ENCODE measurements around the gene DPP6.

DPP6 gene

GRCh38 chr7:154451480-154452457 is 399.6 kb downstream of the DPP6 start:
- DNase-seq (ENCODE audit: low spot score): peak; percentile 66

GRCh38 chr7:154463794-154464193 is 411.6 kb downstream of the DPP6 start:
- DNase-seq (ENCODE audit: low spot score): no peak

DNA sequence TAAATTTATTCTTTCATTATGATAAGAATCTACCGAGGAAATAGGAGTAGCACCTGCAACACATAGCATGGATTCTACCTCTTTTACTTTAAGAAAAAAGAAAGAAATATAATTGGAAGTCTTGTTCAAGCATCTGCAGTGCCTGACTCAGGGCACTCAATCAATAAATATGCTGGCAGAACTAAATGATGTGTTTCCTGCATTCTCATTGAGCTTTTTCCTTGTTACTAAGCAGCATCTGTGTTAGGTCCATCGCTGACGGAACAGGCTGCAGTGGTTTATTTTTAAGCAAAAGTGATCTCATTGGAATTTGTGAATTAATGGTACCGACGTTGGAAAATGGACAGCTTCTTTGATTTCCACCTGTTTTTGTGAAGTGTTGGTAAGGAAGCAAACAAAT is 417.5 kb downstream of the DPP6 start:
- no peak for DNase-seq (ENCODE audit: low spot score)

GRCh38 chr7:154472343-154472742 is 420.1 kb downstream of the DPP6 start:
- no peak for DNase-seq (ENCODE audit: low spot score)

DNA sequence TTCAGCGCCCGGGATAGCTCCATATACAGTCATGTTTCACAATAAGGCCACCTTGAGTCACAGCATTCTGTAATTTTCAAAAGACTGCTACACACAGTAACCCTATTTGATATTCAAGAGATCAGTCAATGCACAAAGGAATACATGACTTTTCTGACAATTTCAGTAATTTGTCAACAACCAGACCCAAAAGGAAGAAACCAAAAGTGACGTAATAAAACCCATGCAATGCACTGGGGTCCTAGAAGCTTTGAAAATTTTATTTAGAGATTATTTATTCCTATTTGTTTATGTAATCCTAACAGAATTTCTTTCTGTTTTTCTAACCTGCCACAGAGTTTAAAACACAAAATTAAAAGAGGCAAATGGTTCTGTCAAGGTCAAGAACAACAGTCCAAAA is 421.2 kb downstream of the DPP6 start:
- DNase-seq (ENCODE audit: low spot score): no peak

GRCh38 chr7:154474903-154475520 is 422.8 kb downstream of the DPP6 start:
- DNase-seq (ENCODE audit: low spot score): no peak

GRCh38 chr7:154475864-154476263 is 423.7 kb downstream of the DPP6 start:
- no peak for DNase-seq (ENCODE audit: low spot score)

- DNase-seq (ENCODE audit: low spot score): no peak
These were observed 428.6 kb downstream of the DPP6 start for GRCh38 chr7:154480817-154481216.

GRCh38 chr7:154482863-154483262 is 430.7 kb downstream of the DPP6 start:
- no peak for DNase-seq (ENCODE audit: low spot score)

GRCh38 chr7:154484406-154484805 is 432.2 kb downstream of the DPP6 start:
- peak; percentile 56 for DNase-seq (ENCODE audit: low spot score)

- no peak for DNase-seq (ENCODE audit: low spot score)
These were observed 432.7 kb downstream of the DPP6 start for GRCh38 chr7:154484943-154485342.

DNA sequence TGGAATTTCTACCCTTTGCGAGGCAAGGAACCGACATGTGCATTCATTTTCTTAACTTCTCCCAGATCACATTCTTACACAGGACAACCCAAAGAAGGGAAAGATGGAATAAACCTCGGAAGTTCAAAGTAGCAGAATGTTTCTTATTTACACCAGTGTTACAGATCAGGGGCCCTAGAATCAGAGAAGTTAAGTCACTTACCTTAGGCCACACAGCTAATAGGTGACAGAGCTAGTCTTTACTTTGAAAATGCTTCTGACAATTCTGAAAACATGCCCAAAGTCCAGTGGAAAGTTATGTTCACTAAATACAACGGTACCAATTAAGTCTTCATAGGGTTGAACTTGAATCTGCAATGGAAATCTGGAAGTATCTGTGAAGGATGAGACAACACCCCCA is 437.7 kb downstream of the DPP6 start:
- DNase-seq (ENCODE audit: low spot score): no peak

DNA sequence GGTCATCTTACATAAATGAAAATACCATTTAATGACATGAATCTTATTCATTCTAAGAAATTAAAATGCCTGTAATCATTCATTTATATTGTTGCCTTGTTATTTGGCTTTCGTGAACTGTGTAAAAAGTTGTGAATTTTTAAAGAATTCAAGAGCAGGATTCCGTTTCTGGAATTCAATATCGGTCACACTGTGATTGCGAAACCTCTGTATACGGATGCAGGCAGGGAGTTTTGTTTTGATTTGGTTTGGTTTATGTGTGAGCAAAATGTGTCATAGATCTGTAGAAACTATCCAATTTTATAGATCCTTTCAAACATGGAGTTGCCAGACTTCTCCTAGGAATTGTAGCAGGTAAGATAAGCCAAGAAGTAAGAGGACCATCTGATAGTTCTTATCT is 441.4 kb downstream of the DPP6 start:
- DNase-seq (ENCODE audit: low spot score): no peak

DNA sequence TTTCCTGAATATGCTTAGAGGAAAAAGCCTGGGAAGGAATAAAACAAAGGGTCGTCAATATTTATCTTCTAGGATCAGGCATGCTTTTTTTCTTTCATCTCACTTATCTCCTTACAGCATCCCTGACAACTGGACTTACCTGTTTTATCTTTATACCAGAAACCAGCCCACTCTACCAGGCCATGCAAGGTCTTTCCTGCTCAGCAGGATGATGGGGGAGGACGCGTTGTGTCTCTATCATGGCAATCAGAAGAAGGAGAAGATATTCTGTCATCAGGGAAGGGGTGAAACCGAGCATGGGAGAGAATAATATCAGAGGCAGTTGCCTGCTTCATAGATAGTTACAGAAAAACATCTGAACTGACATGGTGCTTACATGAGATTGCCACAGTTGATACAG is 445.6 kb downstream of the DPP6 start:
- no peak for DNase-seq (ENCODE audit: low spot score)

DNA sequence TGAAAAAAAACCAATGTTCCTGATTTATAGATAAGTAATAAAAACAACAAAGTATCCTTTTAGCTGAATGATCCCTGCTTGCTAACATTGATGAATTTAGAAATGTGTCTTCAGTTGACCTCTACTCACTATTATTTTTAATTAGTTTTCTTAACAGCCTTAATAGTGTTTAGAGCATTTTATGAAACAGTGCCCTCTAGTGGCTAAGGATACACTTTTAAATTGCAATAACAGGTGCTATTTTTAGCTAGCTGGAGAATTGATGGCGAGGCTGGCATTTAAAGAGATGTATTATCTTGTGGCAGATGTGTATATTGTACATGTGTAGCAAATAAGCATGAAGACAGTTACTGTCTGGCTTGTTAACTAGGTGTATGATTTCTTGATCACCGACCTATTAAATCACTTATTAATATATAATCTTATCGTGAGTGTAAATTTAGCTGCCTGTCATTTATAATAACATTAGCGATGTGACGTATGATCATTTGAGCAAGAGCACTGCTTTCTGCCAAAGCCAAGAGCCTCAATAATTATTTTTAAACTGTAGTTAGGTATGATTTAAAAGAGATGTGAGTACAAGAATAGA is 451.9 kb downstream of the DPP6 start:
- DNase-seq (ENCODE audit: low spot score): no peak

DNA sequence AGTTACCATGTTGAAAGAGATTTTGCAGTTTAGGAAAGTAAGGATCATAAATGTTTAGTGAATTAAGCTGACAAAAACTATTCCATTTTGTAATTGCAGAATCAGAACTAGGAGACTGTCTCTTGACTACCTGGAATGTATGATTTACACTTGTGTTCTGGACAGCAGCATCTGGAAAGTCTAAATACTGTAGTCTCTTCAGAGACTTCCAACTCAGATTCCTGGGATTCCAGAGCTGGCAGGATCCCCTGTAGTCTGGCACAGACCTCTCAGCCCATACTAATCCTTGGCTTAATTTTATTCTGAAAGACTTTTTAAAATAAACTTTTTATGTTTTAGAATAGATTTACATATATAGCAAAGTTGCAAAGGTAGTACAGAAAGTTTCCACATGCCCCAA is 452.7 kb downstream of the DPP6 start:
- DNase-seq (ENCODE audit: low spot score): no peak

DNA sequence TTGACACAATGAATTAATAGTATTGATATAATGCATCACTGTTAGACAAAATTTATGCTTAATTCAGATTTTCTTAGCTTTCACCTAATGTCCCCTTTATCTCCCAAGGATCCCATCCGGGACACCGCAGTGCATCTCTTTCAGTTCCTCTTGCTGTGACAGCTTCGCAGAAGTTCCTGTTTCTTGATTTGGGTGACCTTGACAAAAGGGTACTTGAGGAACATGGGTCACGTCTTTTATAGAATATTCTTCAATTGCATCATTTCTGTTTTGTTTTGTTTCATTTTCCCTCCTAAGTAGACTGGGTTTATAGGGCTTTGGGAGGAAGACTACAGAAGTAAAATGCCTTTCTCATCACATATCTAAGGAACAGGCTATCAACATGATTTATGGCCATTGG is 453.2 kb downstream of the DPP6 start:
- no peak for DNase-seq (ENCODE audit: low spot score)

DNA sequence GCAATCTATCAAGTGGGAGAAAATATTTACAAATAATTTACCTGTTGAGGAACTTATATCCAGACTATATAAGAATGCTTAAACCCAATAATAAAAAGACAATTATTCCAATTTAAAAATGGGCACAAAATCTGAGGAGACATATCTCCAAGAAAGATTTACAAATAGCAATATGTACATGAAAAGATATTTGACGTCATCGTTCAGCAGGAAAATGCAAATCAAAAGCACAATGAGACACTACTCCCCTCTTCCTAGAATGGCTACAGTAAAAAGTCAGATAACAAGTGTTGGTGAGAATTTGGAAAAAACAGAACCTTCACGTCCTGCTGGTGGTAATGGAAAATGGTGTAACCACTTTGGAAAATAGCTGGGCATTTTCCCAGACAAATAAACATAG is 457.0 kb downstream of the DPP6 start:
- no peak for DNase-seq (ENCODE audit: low spot score)

GRCh38 chr7:154512121-154512833 is 460.1 kb downstream of the DPP6 start:
- DNase-seq (ENCODE audit: low spot score): no peak

- DNase-seq (ENCODE audit: low spot score): no peak
These were observed 465.6 kb downstream of the DPP6 start for GRCh38 chr7:154517768-154518167.

DNA sequence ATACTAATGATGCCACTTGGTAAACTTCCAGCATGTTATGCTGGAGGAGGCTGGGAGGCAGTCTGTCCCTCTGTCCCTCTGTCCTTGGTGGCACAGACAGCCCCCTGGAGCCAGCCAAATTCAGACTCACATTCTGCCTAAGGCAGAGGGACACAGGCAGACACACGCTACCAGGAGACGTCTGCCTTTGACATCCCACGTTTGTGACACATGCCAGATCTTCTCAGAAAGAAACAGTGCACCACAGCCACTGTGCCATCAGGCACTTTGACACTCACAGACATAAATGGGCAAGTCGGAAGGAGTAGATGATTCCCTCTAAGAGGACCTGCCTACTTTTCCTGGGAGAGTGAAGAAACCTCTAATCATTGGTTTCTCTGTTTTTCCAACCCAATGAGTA is 467.0 kb downstream of the DPP6 start:
- no peak for DNase-seq (ENCODE audit: low spot score)

DNA sequence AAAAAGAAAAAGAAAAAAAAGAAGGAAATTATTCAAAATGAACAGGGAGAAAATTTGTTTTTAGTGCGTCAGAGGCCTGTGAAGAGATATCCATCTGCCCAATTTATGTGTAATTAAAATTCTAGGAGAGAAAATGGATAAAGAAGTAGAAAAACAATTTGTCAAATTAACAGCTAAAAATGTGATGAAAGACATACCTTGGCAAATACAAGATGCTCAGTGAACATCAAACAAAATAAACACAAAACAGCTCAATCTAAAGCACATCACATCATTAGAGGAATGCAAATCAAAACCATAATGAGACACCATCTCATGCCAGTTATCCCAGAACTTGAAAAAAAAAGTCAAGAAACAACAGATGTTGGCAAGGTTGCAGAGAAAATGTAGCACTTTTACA is 477.9 kb downstream of the DPP6 start:
- no peak for DNase-seq (ENCODE audit: low spot score)

DNA sequence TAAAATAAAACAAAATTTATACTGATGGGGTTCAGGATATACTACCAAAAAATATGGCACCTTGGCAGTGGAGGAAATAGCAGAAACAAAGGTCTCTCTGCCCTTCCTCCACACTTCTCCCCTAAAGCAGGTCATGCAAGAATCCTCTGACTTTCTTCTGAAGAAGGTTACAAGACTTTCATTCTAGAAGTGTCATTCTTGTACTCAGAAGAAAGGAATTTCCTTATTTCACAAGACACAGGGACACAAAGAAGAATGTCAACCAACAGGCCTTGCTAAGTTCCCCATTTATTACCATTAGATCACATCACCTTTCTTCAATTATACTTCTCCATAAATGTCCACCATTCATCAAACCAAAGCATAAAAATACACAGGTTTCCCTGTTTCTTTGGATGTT is 480.6 kb downstream of the DPP6 start:
- DNase-seq (ENCODE audit: low spot score): no peak
